ENCODE data around the gene NT5C1A.

The NT5C1A gene

GRCh38 chr1:39633422-39633821 lies 38.5 kb downstream of the NT5C1A start:
- peaks cover 0 to 37% of the 10 kb centered on the region in 2 experiments; a peak in 1 of 3 replicates for H3K36me3 ChIP-seq (ENCODE audit: control insufficient read depth in 2 of 2, insufficient read depth in 1 of 2, low read length in 2 of 2)
- no peaks in the 10 kb centered on the region for H3K4me1 ChIP-seq (ENCODE audit: control insufficient read depth, insufficient read depth, low read length)
- ChIA-PET POLR2A (no interaction called here), CTCF (interaction anchor here (0.9 to 1.5 kb wide), 4 partner anchors 10 to 27 kb away, joined by 3 to 6 read pairs (median 4); no protein-coding TSS in a partner anchor)
- H3K4me3 ChIP-seq (ENCODE audit: low read depth, low read length): no peak overlapping the region
- no peak for TF ChIP-seq ZNF791 (tag by site-specific recombination; IDR thresholded peaks at IDR 0.05)
- no peaks in the 10 kb centered on the region for H3K9me3 ChIP-seq (ENCODE audit: control insufficient read depth, insufficient read depth, low read depth, low read length)
- H3K27ac ChIP-seq (ENCODE audit: extremely low read depth, low read depth, low read length): no peak overlapping the region

- Histone ChIP-seq H3K9me3 (ENCODE audit: control insufficient read depth, insufficient read depth, low read depth, low read length) (no peaks in the 10 kb centered on the region), H3K36me3 (ENCODE audit: control insufficient read depth in 2 of 2, insufficient read depth in 1 of 2, low read length in 2 of 2) (peaks cover 0 to 39% of the 10 kb centered on the region in 2 experiments; a peak in 1 of 3 replicates), H3K27ac (ENCODE audit: extremely low read depth, low read depth, low read length) (no peak overlapping the region), H3K4me1 (ENCODE audit: control insufficient read depth, insufficient read depth, low read length) (no peaks in the 10 kb centered on the region), H3K4me3 (ENCODE audit: low read depth, low read length) (no peak overlapping the region)
- ChIA-PET CTCF (interaction anchor here (0.5 to 1.5 kb wide), 6 partner anchors 11 to 745 kb away, joined by 3 to 6 read pairs (median 4); no protein-coding TSS in a partner anchor), POLR2A (no interaction called here)
- TF ChIP-seq ZNF114 (tag by site-specific recombination; IDR thresholded peaks at IDR 0.05) (no peak), PRDM2 (tag by site-specific recombination; IDR thresholded peaks at IDR 0.05; ENCODE audit: borderline replicate concordance) (no peak), ZNF544 (tag by site-specific recombination; IDR thresholded peaks at IDR 0.05) (no peak), ZIC2 (tag by site-specific recombination; IDR thresholded peaks at IDR 0.05) (0 out of 2 replicates have a peak, but pooled peaks have one; percentile 30), ZFP3 (tag by site-specific recombination; IDR thresholded peaks at IDR 0.05; ENCODE audit: low read depth) (no peak), ZNF121 (tag by site-specific recombination; IDR thresholded peaks at IDR 0.05) (no peak)
These were observed 39.1 kb downstream of the NT5C1A start for GRCh38 chr1:39632682-39633417.

GRCh38 chr1:39632323-39632681 lies 39.6 kb downstream of the NT5C1A start:
- POLR2A ChIA-PET: no interaction called here

More at GRCh38 chr1:39632323-39632681, 39.6 kb downstream of the NT5C1A start:
- CTCF ChIA-PET: interaction anchor here (0.5 to 1.5 kb wide), 4 partner anchors 15 to 745 kb away, joined by 3 to 5 read pairs (median 3); no protein-coding TSS in a partner anchor
- Histone ChIP-seq H3K27ac (ENCODE audit: extremely low read depth, low read depth, low read length) (no peak overlapping the region), H3K36me3 (ENCODE audit: control insufficient read depth in 2 of 2, insufficient read depth in 1 of 2, low read length in 2 of 2) (peaks cover 0 to 44% of the 10 kb centered on the region in 2 experiments; a peak in 1 of 3 replicates), H3K9me3 (ENCODE audit: control insufficient read depth, insufficient read depth, low read depth, low read length) (no peaks in the 10 kb centered on the region), H3K4me3 (ENCODE audit: low read depth, low read length) (no peak overlapping the region), H3K4me1 (ENCODE audit: control insufficient read depth, insufficient read depth, low read length) (no peaks in the 10 kb centered on the region)
- TF ChIP-seq ZNF626 (tag by site-specific recombination; IDR thresholded peaks at IDR 0.05): no peak
- TF ChIP-seq OSR2 (tag by site-specific recombination; IDR thresholded peaks at IDR 0.05): no peak
- no peak for TF ChIP-seq HOXC10 (CRISPR knock-in tag; IDR thresholded peaks at IDR 0.05)
- TF ChIP-seq ZNF324 (tag by site-specific recombination; IDR thresholded peaks at IDR 0.05): no peak
- no peak for TF ChIP-seq WT1 (tag by site-specific recombination; IDR thresholded peaks at IDR 0.05)
- no peak for TF ChIP-seq ZNF274 (IDR thresholded peaks at IDR 0.05; ENCODE audit: low read length)
- TF ChIP-seq ZNF274 (tag by site-specific recombination; IDR thresholded peaks at IDR 0.05; ENCODE audit: borderline replicate concordance): no peak
- TF ChIP-seq MYNN (tag by site-specific recombination; IDR thresholded peaks at IDR 0.05; ENCODE audit: borderline replicate concordance): no peak
- no peak for TF ChIP-seq ZNF112 (tag by site-specific recombination; IDR thresholded peaks at IDR 0.05)
- no peak for TF ChIP-seq ZBTB21 (tag by site-specific recombination; IDR thresholded peaks at IDR 0.05)
- no peak for TF ChIP-seq ZNF175 (tag by site-specific recombination; IDR thresholded peaks at IDR 0.05)
- TF ChIP-seq MZF1 (tag by site-specific recombination; IDR thresholded peaks at IDR 0.05; ENCODE audit: borderline replicate concordance): no peak
- no peak for TF ChIP-seq ZNF341 (tag by site-specific recombination; IDR thresholded peaks at IDR 0.05; ENCODE audit: low read depth)

All from HEK293 (cell line).